Peyer's patch (tissue), 4 donors: ENCODE results near the gene SCYGR2. TPM values are rescaled to one million over a fixed set of nuclear protein-coding genes. Genes with fewer than 3 reads are reported as not detected.
"Not testable (repeated sequence)": the region's sequence is repeated elsewhere in the genome, so short reads cannot be mapped to it uniquely, and the experiment has no call there.

Source experiments
- DNase-seq, 3 donors: peaks; one replicate each; pipeline ENCODE4 v3.0.0-alpha.2; 2017 to 2019
- H3K27ac ChIP-seq, 4 donors: fragments of 200-600 bp; sonication (generic); one replicate each; pipeline ENCODE4 v1.5.1; 2016 to 2019
- H3K27me3 ChIP-seq, 2 donors: fragments of 200-600 bp; sonication (generic); one replicate each; pipeline ENCODE4 v1.5.1; 2019
- H3K36me3 ChIP-seq, 3 donors: fragments of 200-600 bp; sonication (generic); one replicate each; pipeline ENCODE4 v1.5.1; 2016 to 2019
- H3K4me1 ChIP-seq, 4 donors: fragments of 200-600 bp; sonication (generic); one replicate each; pipeline ENCODE4 v1.5.1; 2016 to 2019
- H3K4me3 ChIP-seq, 4 donors: fragments of 200-600 bp; sonication (generic); 1 replicate in 3 of 4; 2 replicates in 1 of 4; pipeline ENCODE4 v1.5.1; 2016 to 2019; ENCODE audit warnings: mild to moderate bottlenecking in 1 of 4
- H3K9me3 ChIP-seq, 4 donors: fragments of 200-600 bp; sonication (generic); one replicate each; pipeline ENCODE4 v1.5.1; 2016 to 2019; ENCODE audit warnings: mild to moderate bottlenecking in 1 of 4
- POLR2A ChIP-seq, 2 donors: fragments of 450-650 bp; IDR thresholded peaks; one replicate each; pipeline ENCODE4 v1.5.1; 2017; ENCODE audit warnings: antibody characterized with exemption in 2 of 2, mild to moderate bottlenecking in 2 of 2, moderate library complexity in 2 of 2
- total RNA-seq, 4 donors: library from RNA; depleted of rRNA; stranded (reverse); fragments of >200 nt; gene quantifications; one replicate each; pipeline ENCODE4 v1.1.0, GENCODE V29; 2016
- TF ChIP-seq, protein P1 (sequence below), 6 experiments: fragments of 450-650 bp in 4 of 6; fragments of 200-600 bp in 2 of 6; sonication (generic) in 1 of 6; IDR thresholded peaks; one replicate each; pipeline ENCODE4 v1.5.1; 2017 to 2019; ENCODE audit warnings: antibody characterized with exemption in 6 of 6, mild to moderate bottlenecking in 3 of 6, moderate library complexity in 1 of 6

Gene SCYGR2
- total RNA-seq = not detected

DNA sequence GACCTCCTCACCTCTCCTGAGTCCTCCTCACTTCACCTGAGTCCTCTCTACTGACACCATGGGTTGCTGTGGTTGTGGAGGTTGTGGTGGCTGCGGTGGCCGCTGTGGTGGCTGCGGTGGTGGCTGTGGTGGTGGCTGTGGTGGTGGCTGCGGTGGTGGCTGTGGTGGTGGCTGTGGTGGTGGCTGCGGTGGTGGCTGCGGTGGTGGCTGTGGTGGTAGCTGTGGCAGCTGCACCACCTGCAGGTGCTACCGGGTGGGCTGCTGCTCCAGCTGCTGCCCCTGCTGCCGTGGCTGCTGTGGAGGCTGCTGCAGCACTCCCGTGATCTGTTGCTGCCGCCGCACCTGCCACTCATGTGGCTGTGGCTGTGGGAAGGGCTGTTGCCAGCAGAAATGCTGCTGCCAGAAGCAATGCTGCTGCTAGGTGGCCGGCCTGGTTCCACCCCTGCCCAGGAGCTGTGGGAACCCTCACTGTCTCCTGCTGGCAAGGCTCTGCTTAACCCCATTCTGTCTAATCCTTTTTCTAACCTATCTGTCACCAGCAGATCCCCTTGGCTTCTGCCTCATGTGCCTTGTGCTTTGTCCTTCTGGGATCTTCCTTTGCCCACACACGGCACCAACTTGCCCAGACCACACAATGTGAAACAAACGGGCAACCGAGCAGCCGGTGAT is at the start of gene SCYGR2:
Gene SCYGR2 (plus strand): TSS at position 59 of the 669 bp plus-strand sequence. CDS start 0 bp downstream, at position 59.
- not testable (repeated sequence) for H3K36me3 ChIP-seq, H3K9me3 ChIP-seq, H3K27ac ChIP-seq, H3K4me1 ChIP-seq, H3K4me3 ChIP-seq, DNase-seq, H3K27me3 ChIP-seq

- no peaks in the 10 kb centered on the region for H3K9me3 ChIP-seq
- no peak for TF ChIP-seq POLR2A (IDR thresholded peaks at IDR 0.05)
- TF ChIP-seq, protein P1, sequence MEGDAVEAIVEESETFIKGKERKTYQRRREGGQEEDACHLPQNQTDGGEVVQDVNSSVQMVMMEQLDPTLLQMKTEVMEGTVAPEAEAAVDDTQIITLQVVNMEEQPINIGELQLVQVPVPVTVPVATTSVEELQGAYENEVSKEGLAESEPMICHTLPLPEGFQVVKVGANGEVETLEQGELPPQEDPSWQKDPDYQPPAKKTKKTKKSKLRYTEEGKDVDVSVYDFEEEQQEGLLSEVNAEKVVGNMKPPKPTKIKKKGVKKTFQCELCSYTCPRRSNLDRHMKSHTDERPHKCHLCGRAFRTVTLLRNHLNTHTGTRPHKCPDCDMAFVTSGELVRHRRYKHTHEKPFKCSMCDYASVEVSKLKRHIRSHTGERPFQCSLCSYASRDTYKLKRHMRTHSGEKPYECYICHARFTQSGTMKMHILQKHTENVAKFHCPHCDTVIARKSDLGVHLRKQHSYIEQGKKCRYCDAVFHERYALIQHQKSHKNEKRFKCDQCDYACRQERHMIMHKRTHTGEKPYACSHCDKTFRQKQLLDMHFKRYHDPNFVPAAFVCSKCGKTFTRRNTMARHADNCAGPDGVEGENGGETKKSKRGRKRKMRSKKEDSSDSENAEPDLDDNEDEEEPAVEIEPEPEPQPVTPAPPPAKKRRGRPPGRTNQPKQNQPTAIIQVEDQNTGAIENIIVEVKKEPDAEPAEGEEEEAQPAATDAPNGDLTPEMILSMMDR (IDR thresholded peaks at IDR 0.05) = no peak
- H3K36me3 ChIP-seq = peaks cover 0 to 67% (median 0%) of the 10 kb centered on the region in 3 donors
- no peaks in the 10 kb centered on the region for H3K27me3 ChIP-seq
- no peak overlapping the region for H3K4me3 ChIP-seq
- no peaks in the 10 kb centered on the region for H3K4me1 ChIP-seq
- no peak overlapping the region for H3K27ac ChIP-seq
- DNase-seq = no peak
Measured at GRCh38 chr2:227551836-227552235, 46.9 kb upstream of the SCYGR2 start.

- Histone ChIP-seq H3K9me3 (no peaks in the 10 kb centered on the region), H3K4me3 (no peak overlapping the region), H3K27me3 (no peaks in the 10 kb centered on the region), H3K36me3 (no peaks in the 10 kb centered on the region), H3K27ac (no peak overlapping the region), H3K4me1 (no peaks in the 10 kb centered on the region)
- TF ChIP-seq POLR2A (IDR thresholded peaks at IDR 0.05) = no peak
- TF ChIP-seq, protein P1 (IDR thresholded peaks at IDR 0.05) = no peak
- DNase-seq = no peak
Measured at GRCh38 chr2:227562581-227562980, 36.1 kb upstream of the SCYGR2 start.

GRCh38 chr2:227565080-227565479 is 33.6 kb upstream of the SCYGR2 start:
- no peaks in the 10 kb centered on the region for H3K36me3 ChIP-seq
- H3K27ac ChIP-seq = no peak overlapping the region
- DNase-seq = no peak
- TF ChIP-seq, protein P1 (IDR thresholded peaks at IDR 0.05) = no peak
- TF ChIP-seq POLR2A (IDR thresholded peaks at IDR 0.05) = no peak
- H3K9me3 ChIP-seq = no peaks in the 10 kb centered on the region
- no peak overlapping the region for H3K4me3 ChIP-seq
- no peaks in the 10 kb centered on the region for H3K27me3 ChIP-seq
- no peaks in the 10 kb centered on the region for H3K4me1 ChIP-seq

DNA sequence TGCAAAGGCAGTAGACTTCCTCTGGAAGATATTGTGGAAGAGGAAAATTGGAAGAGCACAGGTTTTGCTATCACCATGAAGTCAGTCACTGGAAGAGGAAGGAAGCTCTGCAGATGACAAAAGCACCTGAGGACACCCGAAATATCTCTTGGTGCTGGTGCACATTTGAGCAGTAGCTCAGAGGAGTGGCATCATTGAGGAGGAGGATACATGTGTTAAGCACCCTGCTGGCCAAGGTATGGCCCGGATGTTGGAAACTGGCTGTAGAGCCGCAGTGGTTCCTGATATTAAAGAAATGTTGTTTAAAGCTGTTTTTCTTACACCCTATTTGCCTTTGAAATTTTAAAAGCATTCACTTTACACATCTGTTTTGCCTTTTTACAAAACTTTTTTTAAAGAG is 32.7 kb upstream of the SCYGR2 start:
- Histone ChIP-seq H3K4me1 (no peaks in the 10 kb centered on the region), H3K27ac (no peak overlapping the region), H3K27me3 (no peaks in the 10 kb centered on the region), H3K36me3 (no peaks in the 10 kb centered on the region), H3K9me3 (no peaks in the 10 kb centered on the region), H3K4me3 (no peak overlapping the region)
- TF ChIP-seq, protein P1 (IDR thresholded peaks at IDR 0.05) = no peak
- TF ChIP-seq POLR2A (IDR thresholded peaks at IDR 0.05) = no peak
- no peak for DNase-seq

GRCh38 chr2:227568852-227569169 is 29.9 kb upstream of the SCYGR2 start:
- DNase-seq = no peak
- no peaks in the 10 kb centered on the region for H3K9me3 ChIP-seq
- no peaks in the 10 kb centered on the region for H3K36me3 ChIP-seq
- no peak for TF ChIP-seq POLR2A (IDR thresholded peaks at IDR 0.05)
- TF ChIP-seq, protein P1 (IDR thresholded peaks at IDR 0.05) = no peak
- H3K4me1 ChIP-seq = no peaks in the 10 kb centered on the region
- no peaks in the 10 kb centered on the region for H3K27me3 ChIP-seq
- H3K4me3 ChIP-seq = no peak overlapping the region
- H3K27ac ChIP-seq = no peak overlapping the region
